GM19351 (cell line): ENCODE data around the gene ZEB2.

Experiments
- ATAC-seq: cut with Tn5 transposase; IDR thresholded peaks from one replicate; pipeline ENCODE4 v1.9.1; 2021; ENCODE audit warnings: mild to moderate bottlenecking, moderate library complexity; ENCODE audit not compliant: unreplicated experiment

Gene ZEB2

GRCh38 chr2:144529841-144530240 lies 9.9 kb upstream of the ZEB2 start:
- ATAC-seq: no peak

- no peak for ATAC-seq
Observed at GRCh38 chr2:144528108-144528507, 8.2 kb upstream of the ZEB2 start.

DNA sequence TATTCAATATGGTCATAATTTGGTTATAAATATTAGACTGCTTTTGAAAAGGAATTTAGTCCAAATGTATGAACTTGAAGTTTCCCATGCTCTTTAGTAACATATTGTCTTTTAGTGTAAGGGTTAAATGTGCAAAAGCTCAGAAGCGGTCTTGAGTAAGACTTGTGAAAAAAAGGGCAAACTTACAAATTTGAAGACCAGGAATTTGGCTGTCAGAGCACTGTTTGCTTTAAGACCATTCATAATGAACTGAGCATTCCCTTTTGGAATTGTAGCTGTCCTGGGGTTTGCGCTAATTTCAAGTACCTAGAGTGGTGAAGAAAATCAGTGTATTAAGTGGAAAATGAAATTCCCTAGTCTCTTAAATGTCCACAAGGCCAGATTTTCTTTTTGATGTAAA lies 6.9 kb upstream of the ZEB2 start:
- no peak for ATAC-seq

DNA sequence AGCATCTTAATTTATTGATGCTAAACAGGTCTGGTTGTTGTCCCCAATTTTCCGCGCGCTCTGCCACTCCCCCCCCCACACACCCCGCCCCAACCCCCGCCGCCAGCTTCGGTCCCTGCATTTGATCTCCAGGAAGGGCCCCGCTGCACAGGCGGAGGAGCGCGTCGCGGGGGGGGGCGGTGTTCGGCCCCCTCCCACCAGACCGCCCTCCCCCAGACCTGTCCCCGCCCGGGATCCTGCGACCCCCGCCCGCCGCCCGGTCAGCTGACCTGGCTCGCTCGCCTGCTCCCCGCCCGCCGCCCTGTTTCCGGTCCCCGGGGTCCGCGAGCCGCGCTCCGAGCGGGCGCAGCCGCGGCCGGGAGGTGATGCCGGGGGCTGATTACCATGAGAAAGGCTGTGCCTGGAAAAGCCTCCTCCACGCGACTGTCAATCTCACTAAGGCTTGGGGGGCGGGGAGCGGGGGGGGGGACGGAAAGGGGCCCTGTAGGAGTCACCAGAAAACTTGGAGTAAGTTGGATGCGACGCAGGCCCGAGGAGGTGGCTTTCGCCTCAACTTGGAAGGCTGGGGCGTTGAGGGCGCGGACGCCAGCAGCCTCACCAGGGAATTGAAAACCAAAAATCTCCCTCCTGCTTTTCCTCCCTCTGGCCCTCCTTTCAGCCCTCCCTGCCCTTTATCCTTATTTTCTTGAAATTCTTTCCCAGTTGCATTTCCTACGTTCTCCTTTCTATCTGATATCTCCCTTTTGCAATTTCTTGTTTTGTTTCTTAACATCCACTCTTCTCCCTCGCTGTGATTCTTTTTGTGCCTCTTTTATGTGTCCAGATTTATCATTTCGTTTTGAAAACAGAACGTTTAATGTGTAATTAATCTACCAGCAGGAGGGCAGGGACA lies 4.4 kb upstream of the ZEB2 start:
- no peak for ATAC-seq

GRCh38 chr2:144523596-144524117 lies 3.7 kb upstream of the ZEB2 start:
- ATAC-seq: no peak

DNA sequence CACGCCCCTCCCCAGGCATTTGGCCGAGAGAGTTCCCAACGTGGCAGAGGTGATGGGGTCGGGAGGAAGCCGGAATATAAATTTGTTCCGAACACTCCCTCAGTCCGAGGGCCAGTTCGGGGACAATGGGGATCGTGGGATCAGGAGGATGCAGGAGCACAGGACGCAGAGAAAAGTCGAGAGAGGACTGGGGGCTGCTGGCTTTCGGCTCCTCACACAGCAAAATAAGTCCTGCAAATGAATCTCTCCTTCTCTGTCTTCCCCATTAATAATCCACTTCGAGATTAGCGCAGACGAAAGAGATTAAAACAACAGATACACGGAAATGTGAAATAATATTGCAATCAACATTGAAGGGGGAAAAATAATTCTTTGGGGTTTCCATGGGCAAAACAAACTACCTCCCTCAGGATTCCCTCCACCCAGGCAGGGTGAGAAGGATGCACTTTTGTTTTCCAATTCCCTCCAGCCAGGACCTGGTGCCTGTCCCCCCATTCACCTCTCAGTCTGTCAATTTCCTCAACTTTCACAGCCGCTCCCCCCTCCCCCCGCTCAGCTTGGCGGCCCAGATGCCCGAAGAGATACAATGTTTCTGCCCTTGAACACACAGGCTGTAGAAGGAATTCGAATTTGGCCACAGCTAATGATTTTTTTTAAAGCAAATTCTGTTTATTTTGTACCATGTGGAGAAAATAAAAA lies 3.1 kb upstream of the ZEB2 start:
- ATAC-seq: no peak

DNA sequence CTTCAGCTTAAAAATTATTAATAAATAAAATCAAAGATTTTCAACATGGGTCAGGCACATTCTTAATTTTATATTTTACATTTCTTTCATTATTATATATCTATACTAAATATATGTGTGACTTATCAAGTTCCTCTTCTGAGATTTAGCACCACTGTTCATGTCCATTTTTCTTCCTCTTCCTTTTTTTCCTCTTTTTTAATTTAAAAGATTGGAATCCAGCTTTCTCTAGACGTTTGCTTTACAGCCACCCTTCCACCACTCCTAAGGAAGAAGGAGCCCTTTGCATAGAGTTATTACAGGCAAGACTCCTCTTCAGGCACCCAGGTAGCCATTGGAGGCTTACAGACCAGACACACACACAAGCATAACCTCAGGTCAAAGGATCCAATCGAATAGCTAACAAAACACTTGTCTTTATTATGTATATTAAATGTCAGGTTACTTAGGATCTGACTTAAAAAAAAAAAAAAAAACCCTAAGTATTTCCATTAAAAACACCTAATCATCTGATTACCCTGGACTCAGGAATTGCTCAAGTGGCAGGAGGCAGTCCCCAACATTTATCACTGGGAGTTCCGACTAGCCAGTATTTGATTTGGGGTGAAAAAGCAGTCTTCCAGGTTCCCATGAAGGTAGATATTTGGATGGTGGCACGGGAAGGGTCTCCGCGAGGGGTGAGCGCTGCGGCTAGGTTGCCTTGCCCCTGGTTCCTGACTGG lies 2.4 kb upstream of the ZEB2 start:
- ATAC-seq: no peak

GRCh38 chr2:144521686-144522085 lies 1.8 kb upstream of the ZEB2 start:
- ATAC-seq: no peak

- ATAC-seq: no peak
Observed at GRCh38 chr2:144520756-144521487, 1.0 kb upstream of the ZEB2 start.

GRCh38 chr2:144519597-144519933 lies 354 bp downstream of the ZEB2 start:
- ATAC-seq: no peak

- ATAC-seq: peak; percentile 44
Observed at GRCh38 chr2:144518748-144519596, 947 bp downstream of the ZEB2 start.

DNA sequence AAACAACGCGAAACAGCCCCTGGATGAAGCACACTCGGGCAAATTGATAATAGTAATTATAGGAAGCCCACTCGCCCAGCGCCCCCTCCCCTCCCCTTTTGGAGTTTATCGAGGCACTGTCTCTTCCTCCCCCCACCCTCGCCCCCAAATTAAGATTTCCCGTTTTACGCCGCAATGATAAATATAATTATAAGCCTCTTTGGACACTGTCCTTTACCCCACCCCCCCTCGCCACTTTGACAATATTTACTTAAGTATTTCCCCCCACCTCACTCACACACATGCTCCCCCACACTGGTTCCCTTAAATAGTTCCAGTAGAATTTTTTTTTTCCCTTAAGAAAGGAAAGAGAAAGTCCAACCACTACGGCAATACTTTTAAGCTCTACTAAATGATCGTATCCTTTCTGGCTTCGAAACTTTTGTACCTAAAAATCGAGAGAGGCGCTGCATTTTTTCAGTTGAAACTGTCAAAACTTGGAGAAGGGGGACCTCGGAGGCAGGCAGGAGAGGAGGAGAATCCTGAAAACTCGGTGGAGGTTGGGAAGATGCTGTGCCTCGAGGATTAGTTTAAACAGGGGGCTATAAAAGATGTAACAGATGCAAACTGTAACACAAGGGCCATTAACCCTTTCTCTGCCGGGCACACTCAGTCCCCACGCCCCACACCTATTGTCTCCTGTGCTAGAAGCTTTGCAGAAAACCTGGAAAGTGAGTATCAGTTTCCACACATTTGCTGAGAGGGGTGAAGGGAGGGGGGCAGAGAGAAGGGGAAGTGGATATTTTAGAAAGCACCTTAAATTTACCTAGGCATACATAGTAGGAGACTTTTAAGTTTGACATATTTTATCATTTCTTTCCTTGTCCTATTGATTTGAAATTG lies 1.8 kb downstream of the ZEB2 start:
- ATAC-seq: no peak

DNA sequence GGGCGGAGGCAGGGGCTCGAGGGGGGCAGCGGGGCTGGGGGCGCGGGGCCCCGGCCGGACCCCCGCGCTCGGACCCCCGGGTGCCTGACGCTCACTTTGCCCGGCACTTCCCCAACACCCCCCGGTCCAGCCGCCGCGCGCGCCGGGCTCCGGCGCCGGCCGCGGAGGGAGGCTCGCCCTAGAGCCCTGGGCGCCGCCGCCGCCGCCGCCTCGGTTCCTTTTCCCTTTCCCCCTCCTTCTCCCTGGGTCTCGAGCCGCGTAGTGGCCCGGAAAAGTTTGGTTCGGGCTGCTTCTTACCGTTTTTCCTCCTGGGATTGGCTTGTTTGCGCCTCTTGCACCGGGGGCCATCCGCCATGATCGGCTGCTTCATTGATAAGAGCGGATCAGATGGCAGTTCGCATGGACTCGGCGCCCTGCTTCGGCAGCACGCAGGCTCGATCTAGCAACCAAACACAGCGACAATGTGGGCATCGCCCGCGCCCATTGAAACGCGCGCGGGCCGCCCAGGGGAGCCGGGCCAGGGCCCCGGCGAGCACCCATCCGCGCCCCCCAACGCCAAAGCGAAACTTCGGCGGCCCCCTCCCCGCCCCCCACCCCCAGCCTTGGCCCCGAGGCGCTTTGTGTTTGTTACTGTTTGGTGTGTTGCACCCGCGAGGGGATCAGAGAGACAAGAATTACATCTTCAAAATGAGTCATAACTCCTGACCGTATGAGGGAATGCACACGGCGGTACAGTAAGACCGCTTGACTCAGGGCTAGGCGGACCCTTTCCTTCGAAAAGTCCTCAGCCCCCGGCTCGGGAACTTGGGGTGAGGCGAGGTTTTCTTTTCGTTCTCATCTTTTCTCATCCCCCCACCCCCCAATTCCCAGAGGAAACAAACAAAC lies 2.7 kb downstream of the ZEB2 start:
- peak; percentile 55 for ATAC-seq

DNA sequence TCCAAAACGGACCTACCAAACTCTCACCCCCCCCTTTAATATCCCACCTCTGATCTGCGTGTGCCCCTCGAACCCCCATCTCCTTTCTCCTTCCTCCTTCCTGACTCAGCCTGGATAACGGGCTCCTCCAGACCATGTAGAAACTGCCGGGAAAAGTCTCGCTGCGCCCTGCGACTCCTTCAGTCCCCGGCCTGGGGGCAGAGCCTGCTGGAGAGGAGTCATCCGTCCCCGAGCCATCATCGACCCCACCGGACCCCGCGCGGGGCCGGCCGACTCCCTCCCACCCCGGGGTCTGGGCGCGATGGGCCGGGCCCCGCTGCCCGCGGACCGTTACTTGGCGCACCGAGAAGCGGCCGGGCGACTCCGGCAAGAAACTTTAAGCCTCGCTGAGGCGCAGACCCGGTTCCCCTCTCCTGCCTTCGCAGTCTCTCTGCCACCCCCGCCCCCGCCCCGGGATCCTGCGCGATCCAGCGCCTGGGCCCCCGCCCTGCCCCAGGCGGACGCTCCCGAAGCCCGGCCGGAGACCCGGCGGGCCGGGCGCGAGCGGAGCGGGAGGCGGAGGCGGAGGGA lies 3.4 kb downstream of the ZEB2 start:
- peak; percentile 18 for ATAC-seq

GRCh38 chr2:144515696-144516410 lies 4.1 kb downstream of the ZEB2 start:
- no peak for ATAC-seq

DNA sequence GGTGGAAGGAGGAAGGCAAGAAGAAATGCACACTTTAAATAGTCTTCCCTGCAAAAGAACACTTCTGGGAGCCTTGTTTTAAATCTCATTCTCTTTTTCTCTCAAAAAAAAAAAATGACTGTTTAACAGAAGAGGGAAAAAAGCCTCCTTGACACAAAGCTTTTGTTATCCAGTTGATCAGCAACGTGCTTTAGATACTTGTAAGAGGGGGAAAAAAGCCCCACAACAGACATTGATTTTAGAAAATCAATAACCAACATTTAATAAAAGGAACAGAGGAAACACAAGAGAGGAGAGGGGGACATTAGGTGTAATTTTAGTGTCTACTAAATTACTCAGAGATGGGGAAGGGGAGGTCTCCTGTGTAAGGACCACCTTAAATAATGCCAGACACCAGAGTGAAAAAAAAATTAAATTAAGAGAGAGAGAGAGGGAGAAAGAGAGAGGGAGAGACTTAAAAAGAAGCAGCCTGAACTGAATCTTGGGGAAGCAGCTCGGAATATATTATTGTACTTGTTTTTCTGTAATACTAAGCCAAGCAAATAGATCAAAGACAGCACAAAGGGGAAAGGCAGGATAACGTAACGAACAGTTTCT lies 4.7 kb downstream of the ZEB2 start:
- no peak for ATAC-seq
